Spinal cord (tissue), 10 donors: ENCODE data around the gene SLC17A7. TPM values are rescaled to one million over a fixed set of nuclear protein-coding genes. Genes with fewer than 3 reads are reported as not detected.
A peak's percentile ranks its signal among the peaks of the same experiment; 100 is the strongest.
"Not testable (repeated sequence)": the region's sequence is repeated elsewhere in the genome, so short reads cannot be mapped to it uniquely, and the experiment has no call there.

ENCODE experiments used
- DNase-seq, 6 donors: peaks; one replicate each; pipeline versions ENCODE4 v3.0.0 to v3.0.0-alpha.2; 2013 to 2015; ENCODE audit warnings: low spot score in 6 of 6, low read depth in 4 of 6
- H3K27ac ChIP-seq: one replicate; pipeline ENCODE4 v1.5.1; 2013; ENCODE audit warnings: low read depth, low read length, control low read depth
- H3K27me3 ChIP-seq: one replicate; pipeline ENCODE4 v1.6.1; 2013; ENCODE audit warnings: low read length; ENCODE audit not compliant: control insufficient read depth, insufficient read depth
- H3K36me3 ChIP-seq: one replicate; pipeline ENCODE4 v1.6.1; 2013; ENCODE audit warnings: low read length; ENCODE audit not compliant: control insufficient read depth, insufficient read depth
- H3K4me1 ChIP-seq: one replicate; pipeline ENCODE4 v1.6.1; 2013; ENCODE audit warnings: low read length; ENCODE audit not compliant: control insufficient read depth, insufficient read depth
- H3K4me3 ChIP-seq: one replicate; pipeline ENCODE4 v1.5.1; 2013; ENCODE audit warnings: low read depth, low read length, control low read depth
- H3K9me3 ChIP-seq: one replicate; pipeline ENCODE4 v1.6.1; 2013; ENCODE audit warnings: low read length; ENCODE audit not compliant: control insufficient read depth, insufficient read depth
- WGBS: methylation state at CpG from one replicate; pipeline ENCODE4 v1.1.5; 2013; ENCODE audit warnings: missing lambda C conversion rate; ENCODE audit not compliant: insufficient coverage; 5-methylcytosine and 5-hydroxymethylcytosine counted together
- polyA plus RNA-seq, 2 donors: library from polyadenylated mRNA; unstranded; fragments of 120-200 nt; gene quantifications; one replicate each; pipeline ENCODE4 v1.2.1, GENCODE V29; 2013; ENCODE audit not compliant: insufficient read length in 2 of 2
- total RNA-seq, 2 donors: library from RNA; depleted of rRNA in 1 of 2; stranded (reverse); fragments of 120-200 nt in 1 of 2; fragments of >200 nt in 1 of 2; gene quantifications; one replicate each; pipeline versions ENCODE4 v1.2.3 to v1.2.4, GENCODE V29; 2013 to 2014
- donor health status: healthy.

Gene SLC17A7
- total and polyA plus RNA-seq, 4 donors, result 0.51 to 4.2 (median 0.83) TPM

GRCh38 chr19:49445997-49446396 is 4.7 kb upstream of the SLC17A7 start:
- Histone ChIP-seq H3K9me3 (no peaks in the 10 kb centered on the region), H3K4me3 (no peak overlapping the region), H3K27me3 (peaks cover 20% of the 10 kb centered on the region), H3K27ac (no peak overlapping the region), H3K36me3 (peaks cover 42% of the 10 kb centered on the region), H3K4me1 (peaks cover 34% of the 10 kb centered on the region)
- WGBS, result 80% methylated on average over 3 of the region's 3 CpGs
- no peak for DNase-seq

GRCh38 chr19:49444100-49444700 is 2.9 kb upstream of the SLC17A7 start:
- Histone ChIP-seq H3K36me3 (peaks cover 34% of the 10 kb centered on the region), H3K27me3 (peaks cover 38% of the 10 kb centered on the region), H3K4me1 (peaks cover 24% of the 10 kb centered on the region)
- H3K27ac ChIP-seq, DNase-seq, H3K4me3 ChIP-seq, H3K9me3 ChIP-seq: not testable (repeated sequence)
- 60% methylated on average over 1 of the region's 5 CpGs for WGBS

DNA sequence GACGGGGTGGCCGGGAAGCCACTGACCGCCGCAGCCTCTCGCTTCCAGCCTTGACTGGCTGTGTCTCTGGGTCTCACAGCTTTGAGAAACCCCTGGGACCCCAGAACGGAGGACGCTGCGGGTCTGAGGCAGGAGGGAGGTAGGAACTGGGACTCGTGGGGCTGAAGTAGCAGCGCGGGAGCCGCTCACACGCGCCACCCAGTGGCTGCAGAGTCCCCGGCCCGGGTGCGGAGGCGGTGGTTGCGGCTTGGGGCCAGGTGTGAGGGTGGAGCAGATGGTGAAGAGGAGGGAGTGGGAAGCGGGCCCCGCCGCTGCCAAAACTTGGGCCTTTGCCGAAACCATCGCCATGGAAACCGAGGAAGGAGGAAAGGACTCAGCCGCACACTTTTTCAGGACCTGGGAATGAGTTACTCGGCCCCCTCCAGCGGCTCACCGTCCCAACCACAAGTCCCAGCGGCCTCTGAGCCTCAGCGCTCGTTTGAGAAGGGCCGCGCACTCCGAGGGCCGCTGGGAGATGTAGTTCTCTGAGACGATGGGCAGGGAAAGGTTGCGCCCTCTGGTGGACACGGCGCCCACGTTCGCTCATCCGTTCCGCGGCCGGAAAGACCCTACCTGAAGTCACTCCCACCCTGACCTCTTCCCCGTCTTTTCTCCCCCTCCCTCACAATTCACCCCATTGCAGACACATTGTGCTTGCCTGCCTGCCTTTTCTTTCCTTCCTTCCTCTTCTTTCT is 2.2 kb upstream of the SLC17A7 start:
- WGBS, result under 1% methylated on average over 42 of the region's 47 CpGs

GRCh38 chr19:49442771-49443365 is 1.5 kb upstream of the SLC17A7 start:
- Histone ChIP-seq H3K4me3 (peak overlapping the region; percentile 59), H3K27me3 (peaks cover 51% of the 10 kb centered on the region), H3K4me1 (peaks cover 24% of the 10 kb centered on the region), H3K9me3 (no peaks in the 10 kb centered on the region), H3K27ac (peak overlapping the region; percentile 86), H3K36me3 (peaks cover 22% of the 10 kb centered on the region)
- 0% methylated on average over 41 of the region's 43 CpGs for WGBS
- DNase-seq, result peak in 1 of 6 donors; percentile 88

More for the DNA sequence above, 2.2 kb upstream of the SLC17A7 start:
- Histone ChIP-seq H3K4me1 (peaks cover 24% of the 10 kb centered on the region), H3K36me3 (peaks cover 28% of the 10 kb centered on the region), H3K4me3 (peak overlapping the region; percentile 59), H3K9me3 (no peaks in the 10 kb centered on the region), H3K27ac (peak overlapping the region; percentile 86), H3K27me3 (peaks cover 44% of the 10 kb centered on the region)
- DNase-seq, result peak; percentile 88 to 99 (median 92)

DNA sequence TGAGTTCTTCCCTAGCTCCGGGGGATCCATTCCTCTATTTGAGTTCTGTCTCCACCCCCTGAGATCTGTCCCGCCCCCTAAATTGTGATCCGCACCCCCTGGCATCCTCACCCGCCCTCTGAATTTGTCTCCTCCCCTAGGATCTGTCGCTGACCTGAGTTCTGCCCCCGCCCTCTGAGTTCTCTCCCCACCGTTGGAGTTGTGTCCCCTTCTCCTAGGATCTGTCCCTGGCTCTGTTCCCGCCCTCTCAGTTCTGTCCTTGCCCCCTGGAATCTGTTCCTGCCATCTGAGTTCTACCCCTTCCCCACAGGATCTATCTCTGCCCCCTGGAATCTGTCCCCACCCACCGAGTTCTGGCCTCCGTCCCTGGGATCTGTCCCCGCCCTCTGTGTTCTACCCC is 1.0 kb upstream of the SLC17A7 start:
- Histone ChIP-seq H3K4me3 (no peak overlapping the region), H3K4me1 (peaks cover 24% of the 10 kb centered on the region), H3K27me3 (peaks cover 56% of the 10 kb centered on the region), H3K27ac (no peak overlapping the region), H3K9me3 (no peaks in the 10 kb centered on the region), H3K36me3 (peaks cover 17% of the 10 kb centered on the region)
- peak in 1 of 6 donors; percentile 65 for DNase-seq
- 5% methylated on average over 11 of the region's 11 CpGs for WGBS

- peaks cover 60% of the 10 kb centered on the region for H3K27me3 ChIP-seq
- peaks cover 24% of the 10 kb centered on the region for H3K4me1 ChIP-seq
- DNase-seq, result no peak
- no peak overlapping the region for H3K4me3 ChIP-seq
- H3K27ac ChIP-seq, result no peak overlapping the region
- H3K36me3 ChIP-seq, result peaks cover 13% of the 10 kb centered on the region
- no peaks in the 10 kb centered on the region for H3K9me3 ChIP-seq
- WGBS, result 15% methylated on average over 14 of the region's 14 CpGs
Measured at GRCh38 chr19:49441960-49442350, 628 bp upstream of the SLC17A7 start.

DNA sequence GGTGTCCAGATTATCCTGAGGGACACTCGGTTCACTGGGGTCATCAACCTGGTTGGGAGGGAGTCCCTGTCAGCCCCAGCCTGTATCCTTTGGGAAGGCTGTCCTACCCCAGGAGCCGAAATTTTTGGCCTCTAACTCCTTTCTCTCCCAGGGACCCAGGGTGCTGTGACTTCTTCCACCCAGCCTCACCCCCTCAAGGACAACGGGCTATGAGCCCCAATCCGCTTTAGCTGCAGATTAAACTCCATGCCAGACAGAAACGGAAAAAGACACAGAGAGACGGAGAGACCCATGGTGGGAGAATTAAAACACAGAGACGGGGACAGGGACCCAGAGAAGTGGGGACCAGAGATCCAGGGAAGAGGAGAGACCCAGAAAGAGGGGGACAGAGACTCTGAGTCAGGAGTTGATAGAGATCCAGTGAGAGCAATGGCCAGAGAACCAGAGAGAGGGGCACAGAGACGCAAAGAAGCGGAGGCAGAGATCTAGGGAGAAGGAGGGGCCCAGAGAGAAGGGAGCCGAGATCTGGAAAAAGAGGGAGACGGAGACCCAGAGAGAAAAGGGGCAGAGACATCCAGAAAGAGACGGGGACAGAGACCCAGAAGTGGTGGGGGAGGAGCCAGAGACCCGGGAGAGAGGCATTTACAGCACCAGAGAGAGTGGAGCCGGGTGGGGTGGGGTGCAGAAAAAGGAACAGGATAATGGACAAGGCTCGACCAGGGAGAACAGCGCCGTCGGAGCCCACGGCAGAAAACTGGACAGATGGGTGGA is 703 bp downstream of the SLC17A7 start:
- no peak for DNase-seq
- Histone ChIP-seq H3K36me3 (peaks cover 3% of the 10 kb centered on the region), H3K27me3 (peaks cover 73% of the 10 kb centered on the region), H3K27ac (no peak overlapping the region), H3K4me1 (peaks cover 33% of the 10 kb centered on the region), H3K9me3 (no peaks in the 10 kb centered on the region), H3K4me3 (no peak overlapping the region)
- 24% methylated on average over 16 of the region's 19 CpGs for WGBS

GRCh38 chr19:49439836-49440235 is 1.5 kb downstream of the SLC17A7 start:
- Histone ChIP-seq H3K9me3 (no peaks in the 10 kb centered on the region), H3K27ac (no peak overlapping the region), H3K27me3 (peaks cover 81% of the 10 kb centered on the region), H3K36me3 (no peaks in the 10 kb centered on the region), H3K4me3 (no peak overlapping the region), H3K4me1 (peaks cover 33% of the 10 kb centered on the region)
- no peak for DNase-seq
- 78% methylated on average over 1 of the region's 6 CpGs for WGBS

DNA sequence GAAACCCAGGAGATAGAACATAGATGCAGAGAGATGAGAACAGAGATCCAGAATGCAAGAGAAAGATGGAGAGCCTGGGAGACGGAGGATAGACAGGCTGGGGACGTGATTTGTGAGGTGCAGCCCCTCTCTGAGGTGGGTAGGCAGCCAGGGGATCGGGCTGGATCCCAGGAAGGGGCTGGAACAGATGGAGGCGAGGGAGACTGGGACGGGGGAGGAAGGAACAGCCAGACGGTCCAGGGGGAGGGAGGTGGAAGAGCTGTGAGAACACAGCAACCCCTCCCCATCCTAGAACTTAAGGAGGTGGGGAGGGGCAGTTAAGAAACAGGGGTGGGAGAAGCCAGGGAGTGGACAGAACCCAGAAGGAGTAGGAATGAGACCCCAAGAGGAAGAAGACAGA is 3.1 kb downstream of the SLC17A7 start:
- no peak overlapping the region for H3K4me3 ChIP-seq
- 10% methylated on average over 2 of the region's 6 CpGs for WGBS
- peak in 1 of 6 donors; percentile 91 for DNase-seq
- no peaks in the 10 kb centered on the region for H3K36me3 ChIP-seq
- peaks cover 30% of the 10 kb centered on the region for H3K4me1 ChIP-seq
- peaks cover 97% of the 10 kb centered on the region for H3K27me3 ChIP-seq
- H3K9me3 ChIP-seq, result no peaks in the 10 kb centered on the region
- H3K27ac ChIP-seq, result no peak overlapping the region
